Rectal smooth muscle tissue (tissue), 1 donor: ENCODE data around the gene HKDC1.

Experiments used
- H3K27ac ChIP-seq: one replicate; pipeline ENCODE4 v1.7.0; 2013; ENCODE audit warnings: low read depth, low read length, inconsistent platforms
- H3K27me3 ChIP-seq: one replicate; pipeline ENCODE4 v1.7.0; 2013; ENCODE audit warnings: low read length; ENCODE audit not compliant: control insufficient read depth, insufficient read depth
- H3K36me3 ChIP-seq: one replicate; pipeline ENCODE4 v1.7.0; 2013; ENCODE audit warnings: low read length; ENCODE audit not compliant: control insufficient read depth, insufficient read depth
- H3K4me1 ChIP-seq: one replicate; pipeline ENCODE4 v1.7.0; 2013; ENCODE audit warnings: low read length; ENCODE audit not compliant: control insufficient read depth, insufficient read depth
- H3K4me3 ChIP-seq: one replicate; pipeline ENCODE4 v1.7.0; 2013; ENCODE audit warnings: low read length
- H3K9ac ChIP-seq: one replicate; pipeline ENCODE4 v1.7.0; 2013; ENCODE audit warnings: low read length

Gene HKDC1

GRCh38 chr10:69208761-69209160, 11.4 kb upstream of the HKDC1 start:
- Histone ChIP-seq H3K27ac (no peak overlapping the region), H3K9ac (no peak overlapping the region), H3K4me3 (no peak overlapping the region), H3K27me3 (no peaks in the 10 kb centered on the region), H3K4me1 (no peaks in the 10 kb centered on the region), H3K36me3 (peaks cover 17% of the 10 kb centered on the region)

DNA sequence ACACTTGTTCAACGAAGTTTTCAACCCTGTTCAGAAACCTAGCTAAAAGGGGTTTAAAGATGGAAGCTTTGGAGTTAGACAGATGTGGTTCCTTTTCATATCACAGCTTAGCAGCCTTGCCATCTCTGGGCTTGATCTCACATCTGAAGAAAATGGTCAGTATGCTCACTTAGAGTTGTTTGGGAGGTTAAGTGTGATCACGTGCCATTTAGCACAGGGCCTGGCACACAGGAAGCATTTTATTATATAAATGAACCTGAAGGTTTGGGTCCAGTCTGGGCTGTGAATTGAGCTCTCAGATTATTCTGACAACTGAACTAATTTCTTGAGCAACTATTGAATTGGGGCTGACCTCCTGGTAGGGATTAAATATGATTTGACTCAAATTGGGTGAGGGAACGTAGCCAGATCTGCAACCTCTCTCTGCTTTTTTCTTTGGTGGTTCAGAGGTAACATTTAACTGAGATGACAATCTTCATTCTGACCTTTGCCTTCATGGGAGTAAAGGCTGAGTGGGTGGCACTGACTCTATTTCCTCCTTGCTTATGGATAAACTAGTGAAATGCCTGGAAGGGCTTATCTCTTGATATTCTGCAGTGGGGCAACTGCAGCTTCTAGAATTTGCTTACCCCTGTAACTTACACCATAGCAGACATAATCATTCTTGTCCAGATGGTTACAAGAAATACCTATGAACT, 10.2 kb upstream of the HKDC1 start:
- H3K4me3 ChIP-seq: no peak overlapping the region

GRCh38 chr10:69211104-69211503, 9.0 kb upstream of the HKDC1 start:
- Histone ChIP-seq H3K36me3 (peaks cover 13% of the 10 kb centered on the region), H3K4me1 (no peaks in the 10 kb centered on the region), H3K27me3 (no peaks in the 10 kb centered on the region), H3K27ac (no peak overlapping the region), H3K4me3 (no peak overlapping the region), H3K9ac (no peak overlapping the region)

More for the DNA sequence above, 10.2 kb upstream of the HKDC1 start:
- H3K27me3 ChIP-seq: no peaks in the 10 kb centered on the region
- no peaks in the 10 kb centered on the region for H3K4me1 ChIP-seq
- no peak overlapping the region for H3K27ac ChIP-seq
- H3K36me3 ChIP-seq: peaks cover 17% of the 10 kb centered on the region
- no peak overlapping the region for H3K9ac ChIP-seq

DNA sequence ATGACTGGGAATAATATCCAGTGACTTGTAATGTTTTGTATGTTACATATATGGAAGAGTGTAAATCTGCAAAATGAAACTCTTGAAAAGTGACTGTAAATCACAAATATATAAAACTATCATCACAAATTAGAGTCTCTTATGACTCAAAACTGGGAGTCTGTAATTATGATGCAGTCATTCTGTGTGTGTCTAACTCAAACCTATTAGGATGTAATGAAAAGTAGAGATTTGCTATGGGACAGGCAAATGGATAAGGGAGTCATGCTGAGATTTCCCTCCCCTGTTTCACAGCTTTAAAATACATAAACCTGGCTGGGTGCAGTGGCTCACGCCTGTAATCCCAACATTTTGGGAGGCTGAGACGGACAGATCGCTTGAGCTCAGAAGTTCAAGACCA, 8.6 kb upstream of the HKDC1 start:
- H3K27me3 ChIP-seq: no peaks in the 10 kb centered on the region
- H3K4me1 ChIP-seq: no peaks in the 10 kb centered on the region
- no peak overlapping the region for H3K27ac ChIP-seq
- no peak overlapping the region for H3K4me3 ChIP-seq
- peaks cover 13% of the 10 kb centered on the region for H3K36me3 ChIP-seq
- H3K9ac ChIP-seq: no peak overlapping the region

DNA sequence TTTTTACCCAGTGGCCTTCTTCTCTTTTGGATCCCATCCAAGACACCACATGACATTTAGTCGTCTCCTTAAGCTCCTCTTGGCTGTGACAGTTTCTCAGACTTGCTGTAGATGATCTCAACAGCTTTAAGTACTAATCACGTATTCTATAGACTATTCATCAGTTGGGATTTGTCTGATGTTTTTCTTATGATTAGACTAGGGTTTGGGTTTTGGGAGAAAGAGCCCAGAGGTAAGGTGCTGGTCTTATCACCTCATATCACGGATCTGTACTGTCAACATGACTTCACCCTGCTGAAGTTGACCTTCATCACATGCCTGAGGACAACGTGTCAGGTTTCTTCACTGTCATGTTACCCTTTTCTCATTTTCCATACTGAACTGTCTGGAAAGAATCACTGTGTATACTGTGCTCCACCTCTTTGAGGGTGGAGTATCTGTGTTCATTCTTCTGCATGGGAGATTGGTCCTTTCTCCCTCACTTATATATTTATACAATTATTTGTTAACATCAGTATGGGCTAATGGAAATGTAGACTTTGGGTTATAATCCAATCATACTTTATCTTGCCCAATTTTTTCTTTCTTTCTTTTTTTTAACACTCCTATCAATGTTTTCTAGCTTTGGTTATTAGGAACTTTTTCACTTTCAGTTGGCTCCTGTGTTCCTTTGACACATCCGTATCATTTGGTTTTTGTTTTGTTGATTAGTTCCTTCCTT, 6.4 kb upstream of the HKDC1 start:
- no peak overlapping the region for H3K27ac ChIP-seq
- H3K36me3 ChIP-seq: peaks cover 4% of the 10 kb centered on the region

GRCh38 chr10:69214666-69215131, 5.4 kb upstream of the HKDC1 start:
- H3K27ac ChIP-seq: no peak overlapping the region
- no peak overlapping the region for H3K4me3 ChIP-seq
- no peaks in the 10 kb centered on the region for H3K27me3 ChIP-seq
- no peak overlapping the region for H3K9ac ChIP-seq
- no peaks in the 10 kb centered on the region for H3K4me1 ChIP-seq
- no peaks in the 10 kb centered on the region for H3K36me3 ChIP-seq

More for the DNA sequence above, 6.4 kb upstream of the HKDC1 start:
- no peak overlapping the region for H3K9ac ChIP-seq
- H3K27me3 ChIP-seq: no peaks in the 10 kb centered on the region
- no peak overlapping the region for H3K4me3 ChIP-seq
- H3K4me1 ChIP-seq: no peaks in the 10 kb centered on the region

DNA sequence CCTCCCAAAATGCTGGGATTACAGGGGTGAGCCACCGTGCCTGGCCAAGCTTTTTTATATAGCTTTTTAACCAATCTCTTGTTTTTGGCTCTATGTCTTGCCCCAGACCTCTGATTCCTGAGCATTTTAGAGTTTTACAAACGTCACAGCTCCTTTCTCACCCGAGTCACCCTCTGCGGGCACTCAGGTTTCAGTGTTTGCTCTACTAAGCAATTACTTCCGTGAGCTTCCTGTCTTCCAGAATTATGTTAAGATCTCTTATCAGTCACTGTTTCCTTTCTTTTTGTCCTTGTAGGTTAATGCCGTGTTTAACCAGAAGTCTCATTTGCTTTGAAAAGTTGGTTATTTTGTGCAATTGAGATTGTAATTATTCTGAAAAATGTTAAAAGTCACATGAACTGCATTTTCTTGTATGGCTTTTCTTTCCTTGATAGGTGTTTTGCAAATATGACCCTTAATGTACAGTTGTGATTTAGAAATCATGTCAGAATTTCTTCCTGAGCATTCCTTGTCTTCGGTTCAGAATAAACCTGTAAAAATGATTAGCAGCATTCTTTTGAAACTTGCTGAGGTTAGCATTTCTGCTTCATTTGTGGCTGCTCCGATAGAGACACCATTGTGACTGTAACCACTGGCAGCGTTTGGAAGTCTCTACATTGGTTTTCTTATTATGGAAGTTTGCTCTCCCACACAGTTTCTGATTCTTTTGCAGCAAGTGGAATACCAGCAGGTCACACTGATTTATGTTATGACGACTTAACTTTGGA, 4.5 kb upstream of the HKDC1 start:
- no peaks in the 10 kb centered on the region for H3K27me3 ChIP-seq
- H3K4me1 ChIP-seq: no peaks in the 10 kb centered on the region
- no peak overlapping the region for H3K4me3 ChIP-seq
- no peaks in the 10 kb centered on the region for H3K36me3 ChIP-seq
- no peak overlapping the region for H3K27ac ChIP-seq
- H3K9ac ChIP-seq: no peak overlapping the region

GRCh38 chr10:69216577-69217118, 3.5 kb upstream of the HKDC1 start:
- no peak overlapping the region for H3K9ac ChIP-seq
- no peaks in the 10 kb centered on the region for H3K27me3 ChIP-seq
- no peak overlapping the region for H3K4me3 ChIP-seq
- no peaks in the 10 kb centered on the region for H3K4me1 ChIP-seq
- H3K36me3 ChIP-seq: no peaks in the 10 kb centered on the region
- no peak overlapping the region for H3K27ac ChIP-seq

GRCh38 chr10:69217119-69217754, 2.9 kb upstream of the HKDC1 start:
- Histone ChIP-seq H3K9ac (no peak overlapping the region), H3K4me3 (no peak overlapping the region), H3K27me3 (no peaks in the 10 kb centered on the region), H3K36me3 (no peaks in the 10 kb centered on the region), H3K27ac (no peak overlapping the region), H3K4me1 (no peaks in the 10 kb centered on the region)

GRCh38 chr10:69218831-69219230, 1.3 kb upstream of the HKDC1 start:
- Histone ChIP-seq H3K27ac (no peak overlapping the region), H3K36me3 (no peaks in the 10 kb centered on the region), H3K4me3 (no peak overlapping the region), H3K9ac (no peak overlapping the region), H3K4me1 (no peaks in the 10 kb centered on the region), H3K27me3 (no peaks in the 10 kb centered on the region)

DNA sequence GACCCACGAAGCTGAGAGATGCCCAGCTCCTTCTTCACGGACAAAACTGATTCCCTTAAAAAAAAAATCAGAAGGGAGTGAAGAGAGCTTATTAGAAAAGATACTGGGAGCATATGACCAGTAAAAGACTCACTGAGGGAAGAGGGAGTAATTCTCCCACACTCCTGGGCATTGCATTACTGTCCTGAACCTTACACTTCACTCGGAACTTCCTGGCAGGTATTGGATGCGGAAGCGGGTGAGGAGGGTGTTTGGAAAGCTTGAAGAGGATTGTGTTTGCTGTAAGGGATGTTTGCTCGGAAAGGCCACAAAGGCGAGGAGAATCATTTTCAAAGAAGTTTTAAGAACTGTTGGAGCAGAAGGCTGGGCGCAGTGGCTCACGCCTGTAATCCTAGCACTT, 375 bp downstream of the HKDC1 start:
- no peaks in the 10 kb centered on the region for H3K4me1 ChIP-seq
- no peak overlapping the region for H3K9ac ChIP-seq
- no peak overlapping the region for H3K4me3 ChIP-seq
- no peaks in the 10 kb centered on the region for H3K27me3 ChIP-seq
- H3K27ac ChIP-seq: no peak overlapping the region
- no peaks in the 10 kb centered on the region for H3K36me3 ChIP-seq
